ENCODE measurements around the gene CDK7.
"Not testable (repeated sequence)": the region's sequence is repeated elsewhere in the genome, so short reads cannot be mapped to it uniquely, and the experiment has no call there.

CDK7 gene

GRCh38 chr5:69231851-69232250 is 2.8 kb upstream of the CDK7 start:
- H3K9me3 ChIP-seq (ENCODE audit: control insufficient read depth, low read length), result no peaks in the 10 kb centered on the region
- 92 to 96% methylated on average over 2 of the region's 2 CpGs for WGBS, 2 experiments
- no peak overlapping the region for H3K4me3 ChIP-seq (ENCODE audit: insufficient read depth, low read depth, low read length)
- no peaks in the 10 kb centered on the region for H3K4me1 ChIP-seq (ENCODE audit: control insufficient read depth, insufficient read depth, low read length)
- no peak overlapping the region for H3K27ac ChIP-seq (ENCODE audit: insufficient read depth, low read depth, low read length, poor library complexity, severe bottlenecking)
- H3K36me3 ChIP-seq (ENCODE audit: control insufficient read depth, insufficient read depth, low read length), result peaks cover 6% of the 10 kb centered on the region
- H3K27me3 ChIP-seq (ENCODE audit: control insufficient read depth, insufficient read depth, low read length, poor library complexity, severe bottlenecking), result no peaks in the 10 kb centered on the region

DNA sequence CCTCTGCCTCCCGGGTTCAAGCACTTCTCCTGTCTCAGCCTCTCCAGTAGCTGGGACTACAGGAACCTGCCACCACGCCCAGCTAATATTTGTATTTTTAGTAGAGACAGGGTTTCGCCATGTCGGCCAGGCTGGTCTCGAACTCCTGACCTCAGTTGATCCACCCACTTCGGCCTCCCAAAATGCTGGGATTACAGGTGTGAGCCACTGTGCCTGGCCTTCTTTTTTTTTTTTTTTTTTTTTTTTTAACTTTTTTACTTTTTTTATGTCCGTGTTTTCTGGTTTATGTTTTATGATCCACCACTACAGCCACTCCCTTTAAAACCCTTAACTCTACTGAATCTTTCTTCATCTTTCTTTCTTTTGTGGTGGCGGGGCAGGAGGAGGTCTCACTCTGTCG is 2.0 kb downstream of the CDK7 start:
- WGBS, 2 experiments, result 92 to 97% methylated on average over 8 to 9 of the region's 9 CpGs

DNA sequence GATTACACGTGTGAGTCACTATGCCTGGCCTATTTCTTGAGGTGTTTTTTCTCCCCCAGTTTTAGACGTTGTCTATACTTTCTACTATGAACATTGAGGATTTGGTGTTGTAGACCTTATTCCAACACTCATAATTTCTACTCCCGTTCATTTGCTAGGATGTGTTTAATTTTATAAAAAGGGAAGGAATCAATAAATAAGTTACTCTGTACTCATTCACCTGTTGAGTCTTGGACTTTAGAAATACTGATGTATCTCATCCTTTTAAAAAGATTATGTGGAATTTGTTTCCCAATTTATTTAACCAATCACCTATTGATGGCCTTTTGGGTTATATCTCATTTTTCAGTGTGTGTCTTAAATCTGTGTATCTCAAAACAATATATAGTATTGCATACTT is 3.2 kb downstream of the CDK7 start:
- no peak overlapping the region for H3K27ac ChIP-seq (ENCODE audit: insufficient read depth, low read depth, low read length, poor library complexity, severe bottlenecking)
- no peaks in the 10 kb centered on the region for H3K4me1 ChIP-seq (ENCODE audit: control insufficient read depth, insufficient read depth, low read length)
- WGBS, 2 experiments, result 88 to 92% methylated on average over 2 of the region's 3 CpGs
- H3K4me3 ChIP-seq (ENCODE audit: insufficient read depth, low read depth, low read length), result no peak overlapping the region
- no peaks in the 10 kb centered on the region for H3K27me3 ChIP-seq (ENCODE audit: control insufficient read depth, insufficient read depth, low read length, poor library complexity, severe bottlenecking)
- H3K36me3 ChIP-seq (ENCODE audit: control insufficient read depth, insufficient read depth, low read length), result no peaks in the 10 kb centered on the region
- H3K9me3 ChIP-seq (ENCODE audit: control insufficient read depth, low read length), result no peaks in the 10 kb centered on the region

More for the DNA sequence above, 2.0 kb downstream of the CDK7 start:
- not testable (repeated sequence) for H3K27me3 ChIP-seq (ENCODE audit: control insufficient read depth, insufficient read depth, low read length, poor library complexity, severe bottlenecking); H3K27ac ChIP-seq (ENCODE audit: insufficient read depth, low read depth, low read length, poor library complexity, severe bottlenecking); H3K9me3 ChIP-seq (ENCODE audit: control insufficient read depth, low read length); H3K4me1 ChIP-seq (ENCODE audit: control insufficient read depth, insufficient read depth, low read length); H3K4me3 ChIP-seq (ENCODE audit: insufficient read depth, low read depth, low read length); H3K36me3 ChIP-seq (ENCODE audit: control insufficient read depth, insufficient read depth, low read length)

- H3K4me3 ChIP-seq (ENCODE audit: insufficient read depth, low read depth, low read length), result no peak overlapping the region
- 96% methylated on average over 5 to 6 of the region's 6 CpGs for WGBS, 2 experiments
- H3K27ac ChIP-seq (ENCODE audit: insufficient read depth, low read depth, low read length, poor library complexity, severe bottlenecking), result no peak overlapping the region
- H3K27me3 ChIP-seq (ENCODE audit: control insufficient read depth, insufficient read depth, low read length, poor library complexity, severe bottlenecking), result no peaks in the 10 kb centered on the region
- H3K9me3 ChIP-seq (ENCODE audit: control insufficient read depth, low read length), result no peaks in the 10 kb centered on the region
- H3K36me3 ChIP-seq (ENCODE audit: control insufficient read depth, insufficient read depth, low read length), result no peaks in the 10 kb centered on the region
- H3K4me1 ChIP-seq (ENCODE audit: control insufficient read depth, insufficient read depth, low read length), result no peaks in the 10 kb centered on the region
These were observed 4.1 kb downstream of the CDK7 start for GRCh38 chr5:69238760-69239251.

DNA sequence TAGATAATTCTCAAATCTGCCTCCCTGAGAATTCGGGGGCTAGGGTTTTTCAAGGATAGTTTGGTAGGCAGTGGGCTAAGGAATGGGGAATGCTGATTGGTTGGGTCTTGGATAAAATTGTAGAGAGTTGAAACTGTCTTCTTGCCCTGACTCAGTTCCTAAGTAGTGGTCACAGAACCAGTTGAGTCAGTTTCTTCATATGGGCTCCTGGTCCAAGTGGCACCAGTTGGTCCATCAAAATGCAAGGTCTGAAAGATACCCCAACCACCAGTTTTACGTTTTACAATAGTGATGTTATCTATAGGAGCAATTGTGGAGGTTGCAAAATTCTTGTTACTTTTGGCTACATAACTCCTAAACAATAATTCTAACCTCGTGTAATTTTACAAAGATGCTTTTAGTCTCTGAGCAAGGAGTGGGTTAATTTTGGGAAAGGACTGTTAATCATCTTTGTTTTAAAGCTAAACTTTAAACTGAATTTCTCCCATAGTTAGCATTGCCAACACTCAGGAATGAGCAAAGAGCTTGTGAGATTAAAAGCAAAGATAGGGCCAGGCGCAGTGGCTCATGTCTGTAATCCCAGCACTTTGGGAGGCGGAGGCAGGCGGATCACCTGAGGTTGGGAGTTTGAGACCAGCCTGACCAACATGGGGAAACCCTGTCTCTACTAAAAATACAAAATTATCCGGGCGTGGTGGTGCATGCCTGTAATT is 7.7 kb downstream of the CDK7 start:
- H3K27me3 ChIP-seq (ENCODE audit: control insufficient read depth, insufficient read depth, low read length, poor library complexity, severe bottlenecking), result no peaks in the 10 kb centered on the region
- H3K36me3 ChIP-seq (ENCODE audit: control insufficient read depth, insufficient read depth, low read length), result no peaks in the 10 kb centered on the region
- H3K9me3 ChIP-seq (ENCODE audit: control insufficient read depth, low read length), result no peaks in the 10 kb centered on the region
- 94 to 95% methylated on average over 6 to 8 of the region's 8 CpGs for WGBS, 2 experiments
- no peak overlapping the region for H3K4me3 ChIP-seq (ENCODE audit: insufficient read depth, low read depth, low read length)
- no peak overlapping the region for H3K27ac ChIP-seq (ENCODE audit: insufficient read depth, low read depth, low read length, poor library complexity, severe bottlenecking)
- no peaks in the 10 kb centered on the region for H3K4me1 ChIP-seq (ENCODE audit: control insufficient read depth, insufficient read depth, low read length)

DNA sequence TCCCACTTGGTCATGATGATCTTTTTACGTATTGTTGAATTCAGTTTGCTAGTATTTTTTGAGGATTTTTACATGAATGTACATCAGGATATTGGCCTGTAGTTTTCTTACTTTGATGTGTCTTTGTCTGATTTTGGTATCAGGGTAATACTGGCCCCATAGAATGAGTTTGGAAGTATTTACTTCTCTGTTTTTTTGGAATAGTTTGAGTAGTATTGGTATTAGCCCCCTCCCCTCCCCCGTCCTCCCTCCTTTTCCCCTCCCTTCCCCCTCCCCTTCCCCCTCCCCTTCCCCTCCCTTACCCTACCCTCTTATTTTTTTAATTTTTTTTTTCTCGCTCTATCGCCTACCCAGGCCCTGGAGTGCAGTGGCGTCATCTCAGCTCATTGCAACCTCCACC is 10.3 kb downstream of the CDK7 start:
- 89 to 93% methylated on average over 4 of the region's 5 CpGs for WGBS, 2 experiments
- H3K4me1 ChIP-seq (ENCODE audit: control insufficient read depth, insufficient read depth, low read length), result no peaks in the 10 kb centered on the region
- H3K27ac ChIP-seq (ENCODE audit: insufficient read depth, low read depth, low read length, poor library complexity, severe bottlenecking), result no peak overlapping the region
- H3K36me3 ChIP-seq (ENCODE audit: control insufficient read depth, insufficient read depth, low read length), result no peaks in the 10 kb centered on the region
- no peaks in the 10 kb centered on the region for H3K9me3 ChIP-seq (ENCODE audit: control insufficient read depth, low read length)
- H3K27me3 ChIP-seq (ENCODE audit: control insufficient read depth, insufficient read depth, low read length, poor library complexity, severe bottlenecking), result no peaks in the 10 kb centered on the region
- H3K4me3 ChIP-seq (ENCODE audit: insufficient read depth, low read depth, low read length), result no peak overlapping the region

DNA sequence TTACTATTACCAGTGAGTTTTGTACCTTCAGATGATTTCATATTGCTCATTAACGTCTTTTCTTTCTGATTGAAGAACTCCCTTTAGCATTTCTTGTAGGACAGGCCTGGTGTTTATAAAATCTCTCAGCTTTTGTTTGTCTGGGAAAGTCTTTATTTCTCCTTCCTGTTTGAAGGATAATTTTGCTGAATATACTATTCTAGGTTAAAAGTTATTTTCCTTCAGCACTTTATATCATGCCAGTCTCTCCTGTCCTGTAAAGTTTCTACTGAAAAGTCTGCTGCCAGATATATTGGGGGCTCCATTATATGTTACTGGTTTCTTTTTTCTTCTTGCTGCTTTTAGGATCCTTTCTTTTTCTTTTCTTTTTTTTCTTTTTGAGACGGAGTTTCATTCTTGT is 13.3 kb downstream of the CDK7 start:
- no peaks in the 10 kb centered on the region for H3K9me3 ChIP-seq (ENCODE audit: control insufficient read depth, low read length)
- H3K27ac ChIP-seq (ENCODE audit: insufficient read depth, low read depth, low read length, poor library complexity, severe bottlenecking), result no peak overlapping the region
- H3K27me3 ChIP-seq (ENCODE audit: control insufficient read depth, insufficient read depth, low read length, poor library complexity, severe bottlenecking), result no peaks in the 10 kb centered on the region
- H3K36me3 ChIP-seq (ENCODE audit: control insufficient read depth, insufficient read depth, low read length), result no peaks in the 10 kb centered on the region
- no peaks in the 10 kb centered on the region for H3K4me1 ChIP-seq (ENCODE audit: control insufficient read depth, insufficient read depth, low read length)
- H3K4me3 ChIP-seq (ENCODE audit: insufficient read depth, low read depth, low read length), result no peak overlapping the region
- 94 to 95% methylated on average over 1 to 2 of the region's 2 CpGs for WGBS, 2 experiments

GRCh38 chr5:69250593-69250992 is 15.9 kb downstream of the CDK7 start:
- H3K36me3 ChIP-seq (ENCODE audit: control insufficient read depth, insufficient read depth, low read length), result no peaks in the 10 kb centered on the region
- no peaks in the 10 kb centered on the region for H3K9me3 ChIP-seq (ENCODE audit: control insufficient read depth, low read length)

GRCh38 chr5:69252437-69252836 is 17.8 kb downstream of the CDK7 start:
- Histone ChIP-seq H3K4me3 (ENCODE audit: insufficient read depth, low read depth, low read length) (no peak overlapping the region), H3K27me3 (ENCODE audit: control insufficient read depth, insufficient read depth, low read length, poor library complexity, severe bottlenecking) (no peaks in the 10 kb centered on the region), H3K36me3 (ENCODE audit: control insufficient read depth, insufficient read depth, low read length) (no peaks in the 10 kb centered on the region), H3K27ac (ENCODE audit: insufficient read depth, low read depth, low read length, poor library complexity, severe bottlenecking) (no peak overlapping the region), H3K4me1 (ENCODE audit: control insufficient read depth, insufficient read depth, low read length) (no peaks in the 10 kb centered on the region), H3K9me3 (ENCODE audit: control insufficient read depth, low read length) (no peaks in the 10 kb centered on the region)
- 93 to 95% methylated on average over 3 of the region's 3 CpGs for WGBS, 2 experiments

More at GRCh38 chr5:69250593-69250992, 15.9 kb downstream of the CDK7 start:
- H3K4me1 ChIP-seq (ENCODE audit: control insufficient read depth, insufficient read depth, low read length), result no peaks in the 10 kb centered on the region
- no peak overlapping the region for H3K27ac ChIP-seq (ENCODE audit: insufficient read depth, low read depth, low read length, poor library complexity, severe bottlenecking)
- no peak overlapping the region for H3K4me3 ChIP-seq (ENCODE audit: insufficient read depth, low read depth, low read length)
- H3K27me3 ChIP-seq (ENCODE audit: control insufficient read depth, insufficient read depth, low read length, poor library complexity, severe bottlenecking), result no peaks in the 10 kb centered on the region
- 92 to 98% methylated on average over 2 of the region's 2 CpGs for WGBS, 2 experiments

DNA sequence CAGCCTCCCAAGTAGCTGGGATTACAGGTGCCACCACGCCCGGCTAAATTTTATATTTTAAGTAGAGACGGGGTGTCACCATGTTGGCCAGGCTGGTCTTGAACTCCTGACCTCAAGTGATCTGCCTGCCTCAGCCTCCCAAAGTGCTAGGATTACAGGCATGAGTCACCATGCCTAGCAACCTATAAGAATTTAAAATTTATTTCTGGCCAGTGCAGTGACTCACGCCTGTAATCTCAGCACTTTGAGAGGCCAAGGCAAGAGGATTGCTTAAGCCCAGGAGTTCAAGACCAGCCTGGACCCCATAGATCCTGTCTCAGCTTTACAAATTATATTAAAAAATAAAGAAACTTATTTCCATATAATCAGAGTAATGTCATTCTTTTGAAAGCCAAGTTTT is 21.3 kb downstream of the CDK7 start:
- not testable (repeated sequence) for H3K36me3 ChIP-seq (ENCODE audit: control insufficient read depth, insufficient read depth, low read length); H3K27ac ChIP-seq (ENCODE audit: insufficient read depth, low read depth, low read length, poor library complexity, severe bottlenecking); H3K27me3 ChIP-seq (ENCODE audit: control insufficient read depth, insufficient read depth, low read length, poor library complexity, severe bottlenecking); H3K4me3 ChIP-seq (ENCODE audit: insufficient read depth, low read depth, low read length); H3K9me3 ChIP-seq (ENCODE audit: control insufficient read depth, low read length); H3K4me1 ChIP-seq (ENCODE audit: control insufficient read depth, insufficient read depth, low read length)
- 93 to 98% methylated on average over 4 of the region's 4 CpGs for WGBS, 2 experiments

Data from ectodermal cell (in vitro differentiated cells).